HepG2 (cell line): ENCODE results near the gene B4GALT1. TPM values are rescaled to one million over a fixed set of nuclear protein-coding genes. Genes with fewer than 3 reads are reported as not detected.
A peak's percentile ranks its signal among the peaks of the same experiment; 100 is the strongest.

Experiments used
- AGO2 ChIP-seq: fragments of 200-400 bp; formaldehyde crosslinking; optimal IDR thresholded peaks from 2 replicates; pipeline ENCODE3; 2017; ENCODE audit warnings: mild to moderate bottlenecking, low read depth, low read length, moderate library complexity
- DPF2 ChIP-seq: sonication (generic); formaldehyde crosslinking; IDR thresholded peaks from 2 replicates; pipeline ENCODE4 v1.4.0; 2020; ENCODE audit warnings: mild to moderate bottlenecking, low read depth, missing genetic modification reagents, borderline replicate concordance
- EEA1 ChIP-seq: sonication (generic); formaldehyde crosslinking; IDR thresholded peaks from 2 replicates; pipeline ENCODE4 v1.5.1; 2020; ENCODE audit warnings: mild to moderate bottlenecking, missing genetic modification reagents, borderline replicate concordance
- GMEB2 ChIP-seq: IDR thresholded peaks from 2 replicates; pipeline ENCODE4 v1.6.1; 2016; ENCODE audit warnings: missing biosample characterization, missing genetic modification reagents, low read depth
- HNRNPLL ChIP-seq: fragments of 200-400 bp; formaldehyde crosslinking; IDR thresholded peaks from 2 replicates; pipeline ENCODE4 v1.6.1; 2017; ENCODE audit warnings: mild to moderate bottlenecking, low read depth, low read length; ENCODE audit not compliant: poor library complexity, severe bottlenecking
- HOXA7 ChIP-seq: sonication (generic); formaldehyde crosslinking; IDR thresholded peaks from 2 replicates; pipeline ENCODE4 v1.8.1; 2022; ENCODE audit warnings: mild to moderate bottlenecking, missing genetic modification reagents, moderate library complexity
- IKZF4 ChIP-seq: sonication (generic); formaldehyde crosslinking; IDR thresholded peaks from 2 replicates; pipeline ENCODE4 v1.5.1; 2020; ENCODE audit warnings: borderline replicate concordance, mild to moderate bottlenecking, low read depth, missing genetic modification reagents; ENCODE audit errors: not compliant biosample characterization
- JUNB ChIP-seq: sonication (generic); formaldehyde crosslinking; IDR thresholded peaks from 2 replicates; pipeline ENCODE4 v1.8.0; 2022; ENCODE audit warnings: missing genetic modification reagents, mild to moderate bottlenecking, borderline replicate concordance
- KLF12 ChIP-seq: sonication (generic); formaldehyde crosslinking; IDR thresholded peaks from 2 replicates; pipeline ENCODE4 v1.4.0; 2020; ENCODE audit warnings: missing genetic modification reagents, borderline replicate concordance
- NFATC3 ChIP-seq: sonication (generic); formaldehyde crosslinking; IDR thresholded peaks from 2 replicates; pipeline ENCODE4 v1.5.1; 2020; ENCODE audit warnings: mild to moderate bottlenecking, missing genetic modification reagents
- NFIC ChIP-seq: IDR thresholded peaks from 2 replicates; pipeline ENCODE4 v1.6.1; 2012; ENCODE audit warnings: mild to moderate bottlenecking, low read length, inconsistent platforms
- RAD21 ChIP-seq: fragments of 450-650 bp; formaldehyde crosslinking; IDR thresholded peaks from 2 replicates; pipeline ENCODE4 v1.5.0; 2020; ENCODE audit warnings: mild to moderate bottlenecking
- RBM22 ChIP-seq: fragments of 200-400 bp; formaldehyde crosslinking; optimal IDR thresholded peaks from 2 replicates; pipeline ENCODE3; 2017; ENCODE audit warnings: mild to moderate bottlenecking, low read length, moderate library complexity
- SMAD3 ChIP-seq: sonication (generic); formaldehyde crosslinking; IDR thresholded peaks from 2 replicates; pipeline ENCODE4 v1.4.0; 2020; ENCODE audit warnings: missing genetic modification reagents
- SRSF1 ChIP-seq: fragments of 200-400 bp; formaldehyde crosslinking; optimal IDR thresholded peaks from 2 replicates; pipeline ENCODE3; 2017; ENCODE audit warnings: mild to moderate bottlenecking, low read depth, low read length, moderate library complexity
- THAP11 ChIP-seq: IDR thresholded peaks from 2 replicates; pipeline ENCODE4 v1.6.1; 2016; ENCODE audit warnings: missing biosample characterization, missing genetic modification reagents
- ZBTB4 ChIP-seq: sonication (generic); formaldehyde crosslinking; IDR thresholded peaks from 2 replicates; pipeline ENCODE4 v1.4.0; 2020; ENCODE audit warnings: missing genetic modification reagents, mild to moderate bottlenecking, borderline replicate concordance
- ZNF207 ChIP-seq: fragments of 450-650 bp; IDR thresholded peaks from 2 replicates; pipeline ENCODE4 v1.6.1; 2016; ENCODE audit warnings: antibody characterized with exemption, borderline replicate concordance
- ZNF234 ChIP-seq: sonication (generic); formaldehyde crosslinking; conservative IDR thresholded peaks from 2 replicates; pipeline ENCODE4 v1.5.1; 2020; ENCODE audit warnings: mild to moderate bottlenecking, missing genetic modification reagents
- ZNF543 ChIP-seq: sonication (generic); formaldehyde crosslinking; IDR thresholded peaks from 2 replicates; pipeline ENCODE4 v1.4.0; 2020; ENCODE audit warnings: mild to moderate bottlenecking, missing genetic modification reagents
- ZNF749 ChIP-seq: sonication (generic); formaldehyde crosslinking; IDR thresholded peaks from 2 replicates; pipeline ENCODE4 v1.8.0; 2022; ENCODE audit warnings: mild to moderate bottlenecking, missing genetic modification reagents, moderate library complexity, borderline replicate concordance
- ZNF773 ChIP-seq: sonication (generic); formaldehyde crosslinking; IDR thresholded peaks from 2 replicates; pipeline ENCODE4 v1.4.0; 2020; ENCODE audit warnings: missing genetic modification reagents, borderline replicate concordance
- polyA plus RNA-seq, 8 experiments: library from polyadenylated mRNA; depleted of rRNA in 3 of 8; stranded (reverse) in 7 of 8; unstranded in 1 of 8; fragments of >200 nt; fragmentation: Illumina TruSeq in 4 of 8; extraction: Trizol in 4 of 8; gene quantifications; 2 replicates each; pipeline versions ENCODE4 v1.2.1 to v1.2.3, GENCODE V29; 2011 to 2016; ENCODE audit warnings: low read depth in 4 of 8, missing spikeins in 1 of 8, mixed read lengths in 1 of 8; ENCODE audit not compliant: insufficient read depth in 1 of 8
- total RNA-seq, 5 experiments: library from RNA; depleted of rRNA; stranded (reverse); fragments of >200 nt; fragmentation: Illumina TruSeq; extraction: Trizol; gene quantifications; 2 replicates each; pipeline ENCODE4 v1.2.3, GENCODE V29; 2016; ENCODE audit warnings: low read depth in 1 of 5
- TF ChIP-seq, protein P1 (sequence below): sonication (generic); formaldehyde crosslinking; IDR thresholded peaks from 2 replicates; pipeline ENCODE4 v1.4.0; 2020; ENCODE audit warnings: mild to moderate bottlenecking, low read depth, missing genetic modification reagents

Gene B4GALT1
- total and polyA plus RNA-seq, 2 of the 13 experiments (the other 11 are each of a cell fraction or from before 2014, with no cell fraction given) = 15.7 to 33.5 TPM

GRCh38 chr9:33166231-33167083, 679 bp downstream of the B4GALT1 start (continued):
- TF ChIP-seq ZBTB4 (CRISPR knock-in tag) (no peak), NFIC (no peak), ZNF543 (CRISPR knock-in tag) (peak; percentile 73; the same call in 1 of the 2 replicates), THAP11 (no peak), HNRNPLL (peak; percentile 43), DPF2 (CRISPR knock-in tag) (no peak), RBM22 (no peak), ZNF773 (CRISPR knock-in tag) (0 out of 2 replicates have a peak, but pooled peaks have one; percentile 65), NFATC3 (CRISPR knock-in tag) (no peak), KLF12 (0 out of 2 replicates have a peak, but pooled peaks have one; percentile 43), IKZF4 (CRISPR knock-in tag) (peak; percentile 17), ZNF234 (CRISPR knock-in tag) (peak; percentile 62; the same call in 1 of the 2 replicates), ZNF207 (no peak), HOXA7 (CRISPR knock-in tag) (0 out of 2 replicates have a peak, but pooled peaks have one; percentile 38), RAD21 (peak; percentile 31; the same call in 1 of the 2 replicates), AGO2 (peak; percentile 52), ZNF749 (CRISPR knock-in tag) (no peak), JUNB (peak; percentile 57; the same call in 1 of the 2 replicates), EEA1 (CRISPR knock-in tag) (0 out of 2 replicates have a peak, but pooled peaks have one; percentile 31), GMEB2 (no peak), SMAD3 (no peak), SRSF1 (peak; percentile 64)
- TF ChIP-seq, protein P1, sequence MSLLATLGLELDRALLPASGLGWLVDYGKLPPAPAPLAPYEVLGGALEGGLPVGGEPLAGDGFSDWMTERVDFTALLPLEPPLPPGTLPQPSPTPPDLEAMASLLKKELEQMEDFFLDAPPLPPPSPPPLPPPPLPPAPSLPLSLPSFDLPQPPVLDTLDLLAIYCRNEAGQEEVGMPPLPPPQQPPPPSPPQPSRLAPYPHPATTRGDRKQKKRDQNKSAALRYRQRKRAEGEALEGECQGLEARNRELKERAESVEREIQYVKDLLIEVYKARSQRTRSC = no peak
